Muscle layer of colon (tissue), 2 donors: ENCODE data around the gene ULBP2.

Experiments used
- H3K27ac ChIP-seq: one replicate; pipeline ENCODE4 v1.7.0; 2013; ENCODE audit warnings: low read depth, mild to moderate bottlenecking, low read length, moderate library complexity
- H3K27me3 ChIP-seq, 2 donors: one replicate each; pipeline ENCODE4 v1.7.0; 2013; ENCODE audit warnings: low read length in 2 of 2, mild to moderate bottlenecking in 2 of 2; ENCODE audit not compliant: insufficient read depth in 2 of 2, control insufficient read depth in 1 of 2
- H3K36me3 ChIP-seq: one replicate; pipeline ENCODE4 v1.7.0; 2013; ENCODE audit warnings: mild to moderate bottlenecking, low read length; ENCODE audit not compliant: insufficient read depth
- H3K4me1 ChIP-seq: one replicate; pipeline ENCODE4 v1.7.0; 2013; ENCODE audit warnings: mild to moderate bottlenecking, low read length; ENCODE audit not compliant: insufficient read depth
- H3K4me3 ChIP-seq, 2 donors: one replicate each; pipeline ENCODE4 v1.7.0; 2013; ENCODE audit warnings: low read length in 2 of 2, low read depth in 1 of 2, mild to moderate bottlenecking in 1 of 2, moderate library complexity in 1 of 2
- H3K9ac ChIP-seq: one replicate; pipeline ENCODE4 v1.7.0; 2013; ENCODE audit warnings: low read length
- H3K9me3 ChIP-seq: one replicate; pipeline ENCODE4 v1.7.0; 2013; ENCODE audit warnings: mild to moderate bottlenecking, low read length
- donor health status: abdominal sarcoma.
- donor health status: Adenocarcinoma of cecum.

ULBP2 gene, protein sequence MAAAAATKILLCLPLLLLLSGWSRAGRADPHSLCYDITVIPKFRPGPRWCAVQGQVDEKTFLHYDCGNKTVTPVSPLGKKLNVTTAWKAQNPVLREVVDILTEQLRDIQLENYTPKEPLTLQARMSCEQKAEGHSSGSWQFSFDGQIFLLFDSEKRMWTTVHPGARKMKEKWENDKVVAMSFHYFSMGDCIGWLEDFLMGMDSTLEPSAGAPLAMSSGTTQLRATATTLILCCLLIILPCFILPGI

DNA sequence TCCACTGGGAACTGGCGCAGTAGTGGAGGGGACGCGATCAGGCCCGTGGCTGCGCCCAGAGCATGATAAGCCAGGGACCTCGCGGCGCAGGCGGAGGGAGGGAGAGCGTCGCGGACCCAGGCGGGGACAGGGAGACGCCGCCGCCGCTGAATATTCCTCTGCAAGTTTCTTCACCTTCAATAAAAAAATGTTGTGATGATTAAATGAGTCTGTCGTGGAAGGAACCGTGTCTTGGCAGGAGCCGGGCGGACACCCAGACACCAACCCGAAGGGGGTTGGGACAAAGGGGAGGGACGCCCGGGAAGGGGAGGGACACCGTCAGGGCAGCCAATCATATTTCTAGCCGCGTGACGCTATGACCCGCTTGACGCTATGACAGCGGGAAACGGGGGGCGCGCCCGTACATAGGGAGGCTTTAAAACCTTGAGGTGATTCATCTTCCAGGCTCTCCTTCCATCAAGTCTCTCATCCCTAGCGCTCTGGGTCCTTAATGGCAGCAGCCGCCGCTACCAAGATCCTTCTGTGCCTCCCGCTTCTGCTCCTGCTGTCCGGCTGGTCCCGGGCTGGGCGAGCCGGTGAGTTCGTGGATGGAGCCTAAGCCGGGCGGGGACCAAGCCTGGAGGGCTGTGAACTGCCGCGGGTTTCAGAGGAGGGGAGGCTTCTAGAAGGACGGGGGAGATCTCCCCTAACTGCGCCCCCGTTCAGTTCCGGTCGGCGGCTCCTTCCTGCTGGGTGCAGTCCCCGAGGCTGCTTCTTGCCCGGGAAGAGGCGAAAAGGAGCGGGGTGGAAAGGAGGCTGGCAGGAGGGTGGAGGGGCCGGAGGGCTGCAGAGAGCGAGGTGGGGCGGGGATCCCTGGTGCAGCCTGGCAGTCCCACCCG is at the start of gene ULBP2:
TSS of gene ULBP2 (plus strand) at position 432 of the 878 bp plus-strand sequence. CDS start at position 491, 59 bp downstream.
- H3K27ac ChIP-seq: no peak within 1 kb of the TSS
- H3K27me3 ChIP-seq: peaks cover 48 to 57% of the 10 kb centered on the region in 2 donors
- H3K9me3 ChIP-seq: no peaks in the 10 kb centered on the region
- peak within 1 kb of the TSS; percentile 29 to 47 for H3K4me3 ChIP-seq
- no peak within 1 kb of the TSS for H3K9ac ChIP-seq
- H3K36me3 ChIP-seq: no peaks in the 10 kb centered on the region
- H3K4me1 ChIP-seq: peaks cover 13% of the 10 kb centered on the region

DNA sequence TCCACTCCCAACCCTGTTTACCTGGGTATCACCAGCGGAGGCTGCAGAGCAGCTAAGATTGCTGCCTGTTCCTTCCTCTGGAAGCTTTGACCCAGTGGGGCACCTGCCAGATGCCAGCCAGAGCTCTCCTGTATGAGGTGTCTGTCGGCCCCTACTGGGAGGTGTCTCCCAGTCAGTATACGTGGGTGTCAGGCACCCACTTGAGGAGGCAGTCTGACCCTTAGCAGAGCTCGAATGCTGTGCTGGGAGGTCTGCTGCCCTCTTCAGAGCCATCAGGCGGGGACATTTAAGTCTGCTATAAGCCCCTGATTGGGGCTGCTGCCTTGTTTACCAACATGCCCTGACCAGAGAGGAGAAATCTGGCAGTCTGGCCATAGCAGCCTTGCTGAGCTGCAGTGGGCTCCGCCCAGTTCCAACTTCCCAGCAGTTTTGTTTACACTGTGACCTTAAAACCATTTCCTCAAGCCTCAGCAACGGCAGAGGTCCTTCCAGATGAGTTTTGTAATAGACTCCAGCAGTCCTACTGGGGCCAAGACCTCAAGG is 46.7 kb upstream of the ULBP2 start:
- H3K27me3 ChIP-seq: no peaks in the 10 kb centered on the region
- H3K9me3 ChIP-seq: no peaks in the 10 kb centered on the region
- H3K9ac ChIP-seq: no peak overlapping the region
- H3K27ac ChIP-seq: no peak overlapping the region
- no peak overlapping the region for H3K4me3 ChIP-seq
- peaks cover 24% of the 10 kb centered on the region for H3K4me1 ChIP-seq
- H3K36me3 ChIP-seq: no peaks in the 10 kb centered on the region

DNA sequence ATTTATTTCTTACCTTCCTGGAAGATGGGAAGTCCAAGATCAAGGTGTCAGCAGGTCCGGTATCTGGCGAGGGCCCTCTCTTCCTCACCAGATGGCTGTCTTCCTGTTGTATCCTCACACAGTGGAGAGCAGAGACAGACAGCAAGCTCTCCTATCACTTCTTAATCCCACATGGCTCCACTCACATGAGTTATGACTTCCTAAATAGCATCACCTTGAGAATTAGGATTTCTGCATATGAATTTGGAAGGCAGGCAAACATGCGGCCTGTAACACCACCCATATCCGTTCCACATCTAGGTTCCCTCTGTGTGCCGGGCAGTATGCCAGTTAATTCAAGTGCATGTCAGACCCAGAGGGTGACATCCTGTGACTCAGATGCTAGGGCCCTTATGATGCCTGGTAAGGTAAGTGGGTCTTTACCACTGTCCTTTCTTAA is 46.0 kb upstream of the ULBP2 start:
- H3K9ac ChIP-seq: no peak overlapping the region
- no peaks in the 10 kb centered on the region for H3K36me3 ChIP-seq
- H3K27me3 ChIP-seq: no peaks in the 10 kb centered on the region
- no peaks in the 10 kb centered on the region for H3K9me3 ChIP-seq
- H3K4me3 ChIP-seq: no peak overlapping the region
- no peak overlapping the region for H3K27ac ChIP-seq
- peaks cover 24% of the 10 kb centered on the region for H3K4me1 ChIP-seq

DNA sequence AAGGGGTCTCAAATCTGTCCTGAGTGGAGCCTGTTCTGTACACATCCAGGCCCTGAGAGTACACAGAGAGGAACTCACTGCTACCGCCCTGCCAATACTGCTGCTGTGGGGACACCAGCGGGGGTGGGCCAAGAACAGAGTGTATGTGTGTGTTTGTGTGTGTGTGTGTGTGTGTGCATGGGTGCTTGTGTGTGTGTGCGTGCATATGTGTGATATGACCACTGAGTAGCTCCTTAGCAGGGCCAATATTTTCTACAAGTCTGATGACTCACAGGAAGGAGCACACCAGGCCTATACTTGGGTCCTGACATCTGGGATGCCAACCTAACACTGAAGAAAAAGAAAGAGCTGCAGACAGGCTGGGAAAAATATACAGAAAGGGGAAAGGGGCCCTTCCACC is 45.3 kb upstream of the ULBP2 start:
- Histone ChIP-seq H3K9ac (no peak overlapping the region), H3K4me1 (peaks cover 24% of the 10 kb centered on the region), H3K27ac (no peak overlapping the region), H3K9me3 (no peaks in the 10 kb centered on the region), H3K4me3 (peak overlapping the region in 1 of 2 donors; percentile 22), H3K27me3 (no peaks in the 10 kb centered on the region), H3K36me3 (no peaks in the 10 kb centered on the region)

DNA sequence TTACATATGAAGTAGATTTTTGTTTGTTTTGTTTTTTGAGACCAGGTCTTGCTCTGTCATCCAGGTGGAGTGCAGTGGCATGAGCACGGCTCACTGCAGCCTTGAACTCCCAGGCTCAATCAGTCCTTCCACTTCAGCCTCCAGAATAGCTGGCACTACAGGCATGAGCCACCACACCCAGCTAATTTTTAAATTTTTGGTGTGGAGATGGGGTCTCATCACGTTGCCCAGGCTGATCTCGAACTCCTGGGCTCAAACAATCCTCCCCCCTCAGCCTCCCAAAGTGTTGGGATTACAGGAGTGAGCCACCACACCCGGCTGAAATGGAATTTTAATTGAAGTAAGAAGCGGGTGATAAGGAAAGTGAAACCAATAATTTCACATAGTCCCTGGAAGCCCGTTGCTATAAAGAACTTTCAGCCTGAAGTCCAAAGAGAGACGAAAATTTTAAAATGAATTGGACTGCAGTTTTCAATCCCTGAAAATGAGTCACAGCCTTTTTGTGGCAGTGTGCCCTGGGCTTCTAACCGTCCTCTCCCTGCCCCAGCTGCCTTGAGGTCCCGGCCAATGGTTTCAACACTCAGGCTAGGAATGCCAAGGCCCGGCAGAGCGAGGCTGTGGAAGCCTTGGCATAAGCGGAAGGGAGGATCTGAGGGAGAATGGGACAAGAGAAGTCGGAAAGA is 44.7 kb upstream of the ULBP2 start:
- no peaks in the 10 kb centered on the region for H3K36me3 ChIP-seq
- peak overlapping the region in 1 of 2 donors; percentile 22 for H3K4me3 ChIP-seq
- H3K9ac ChIP-seq: no peak overlapping the region
- H3K27me3 ChIP-seq: no peaks in the 10 kb centered on the region
- H3K27ac ChIP-seq: no peak overlapping the region
- peaks cover 24% of the 10 kb centered on the region for H3K4me1 ChIP-seq
- no peaks in the 10 kb centered on the region for H3K9me3 ChIP-seq

DNA sequence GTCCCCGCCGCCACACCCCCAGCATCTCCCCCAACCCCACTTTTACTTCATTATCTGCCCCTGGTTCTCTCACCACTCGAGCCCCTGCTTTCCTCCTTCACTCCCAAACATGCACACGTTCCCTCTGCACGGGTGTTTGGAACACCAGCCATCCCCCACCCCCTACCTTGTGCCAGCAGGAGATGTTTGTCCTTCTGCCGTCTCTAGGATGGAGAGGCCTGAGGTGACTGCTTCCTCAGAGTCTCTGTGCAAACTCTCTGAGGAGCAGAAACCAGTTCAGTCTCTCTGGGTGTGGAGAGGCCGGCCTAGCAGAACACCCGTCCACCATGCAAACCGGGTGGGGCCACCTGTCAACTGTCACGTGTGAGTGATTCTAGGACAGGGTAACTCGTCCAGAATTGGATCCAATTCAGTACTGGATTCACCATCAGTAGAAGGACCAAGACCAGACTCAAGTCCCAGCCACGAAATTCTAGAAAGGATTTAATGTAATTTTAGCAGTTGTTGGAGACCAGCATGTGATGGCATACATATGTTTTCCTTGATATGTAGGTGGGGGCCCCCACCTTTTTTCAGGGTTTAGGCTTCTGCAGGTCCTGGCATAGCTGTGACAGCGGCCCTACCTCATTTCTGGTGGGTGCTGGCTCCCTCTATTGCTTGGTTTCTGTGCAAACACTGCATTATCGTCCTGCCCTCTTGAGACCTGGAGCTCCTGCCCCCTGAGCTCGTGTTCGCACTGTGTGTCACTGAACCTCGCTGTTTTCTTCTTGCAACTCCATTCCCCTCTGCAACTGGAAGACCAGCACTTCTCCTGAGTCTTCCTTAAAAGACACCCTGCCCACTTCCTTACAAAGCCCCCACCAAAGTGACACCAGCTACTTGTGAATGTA is 43.7 kb upstream of the ULBP2 start, which contains the start of gene RAET1E:
TSS of gene RAET1E (minus strand) at position 259 of the 890 bp plus-strand sequence. CDS start 7,212 bp downstream, outside the sequence.
- no peaks in the 10 kb centered on the region for H3K27me3 ChIP-seq
- H3K27ac ChIP-seq: no peak within 1 kb of the TSS
- no peaks in the 10 kb centered on the region for H3K36me3 ChIP-seq
- no peak within 1 kb of the TSS for H3K9ac ChIP-seq
- peak within 1 kb of the TSS in 1 of 2 donors; percentile 22 for H3K4me3 ChIP-seq
- H3K9me3 ChIP-seq: no peaks in the 10 kb centered on the region
- H3K4me1 ChIP-seq: peaks cover 24% of the 10 kb centered on the region

DNA sequence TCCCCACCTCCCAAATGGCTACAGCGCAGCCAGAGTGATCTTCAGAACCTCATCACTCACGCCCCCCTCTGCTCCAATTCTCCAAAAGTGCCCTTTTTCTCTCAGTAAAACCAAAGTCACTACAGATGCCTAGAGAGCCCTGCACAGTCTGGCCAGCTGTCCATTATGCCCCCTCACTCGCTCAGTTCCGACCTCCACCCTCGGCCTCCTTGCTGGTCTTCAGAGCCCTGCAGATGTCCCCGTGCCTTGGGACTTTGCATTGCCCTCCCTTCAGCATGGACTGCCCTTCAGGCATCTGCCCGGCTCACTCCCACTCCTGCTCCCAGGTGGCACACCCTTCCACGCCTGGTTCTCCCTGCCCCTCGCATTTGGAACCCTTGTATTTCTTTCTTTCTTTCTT is 42.8 kb upstream of the ULBP2 start:
- no peak overlapping the region for H3K4me3 ChIP-seq
- H3K4me1 ChIP-seq: peaks cover 24% of the 10 kb centered on the region
- no peak overlapping the region for H3K27ac ChIP-seq

DNA sequence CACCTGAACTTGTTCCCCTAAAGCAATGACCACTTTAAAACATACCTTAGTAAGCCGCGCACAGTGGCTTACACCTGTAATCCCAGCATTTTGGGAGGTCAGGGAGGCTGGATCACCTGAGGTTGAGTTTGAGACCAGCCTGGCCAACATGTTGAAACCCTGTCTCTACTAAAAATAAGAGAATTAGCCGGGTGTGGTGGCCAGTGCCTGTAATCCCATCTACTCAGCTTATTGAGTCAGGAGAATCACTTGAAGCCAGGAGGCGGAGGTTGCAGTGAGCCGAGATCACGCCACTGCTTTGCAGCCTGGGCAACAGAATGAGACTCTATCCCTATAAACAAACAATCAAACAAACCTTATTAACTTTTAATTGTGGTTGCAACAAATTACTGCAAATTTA is 42.3 kb upstream of the ULBP2 start:
- no peaks in the 10 kb centered on the region for H3K9me3 ChIP-seq
- no peak overlapping the region for H3K4me3 ChIP-seq
- no peak overlapping the region for H3K27ac ChIP-seq
- no peaks in the 10 kb centered on the region for H3K36me3 ChIP-seq
- no peaks in the 10 kb centered on the region for H3K27me3 ChIP-seq
- H3K4me1 ChIP-seq: peaks cover 24% of the 10 kb centered on the region
- no peak overlapping the region for H3K9ac ChIP-seq

More for the DNA sequence above, 42.8 kb upstream of the ULBP2 start:
- Histone ChIP-seq H3K27me3 (no peaks in the 10 kb centered on the region), H3K9ac (no peak overlapping the region), H3K36me3 (no peaks in the 10 kb centered on the region), H3K9me3 (no peaks in the 10 kb centered on the region)

DNA sequence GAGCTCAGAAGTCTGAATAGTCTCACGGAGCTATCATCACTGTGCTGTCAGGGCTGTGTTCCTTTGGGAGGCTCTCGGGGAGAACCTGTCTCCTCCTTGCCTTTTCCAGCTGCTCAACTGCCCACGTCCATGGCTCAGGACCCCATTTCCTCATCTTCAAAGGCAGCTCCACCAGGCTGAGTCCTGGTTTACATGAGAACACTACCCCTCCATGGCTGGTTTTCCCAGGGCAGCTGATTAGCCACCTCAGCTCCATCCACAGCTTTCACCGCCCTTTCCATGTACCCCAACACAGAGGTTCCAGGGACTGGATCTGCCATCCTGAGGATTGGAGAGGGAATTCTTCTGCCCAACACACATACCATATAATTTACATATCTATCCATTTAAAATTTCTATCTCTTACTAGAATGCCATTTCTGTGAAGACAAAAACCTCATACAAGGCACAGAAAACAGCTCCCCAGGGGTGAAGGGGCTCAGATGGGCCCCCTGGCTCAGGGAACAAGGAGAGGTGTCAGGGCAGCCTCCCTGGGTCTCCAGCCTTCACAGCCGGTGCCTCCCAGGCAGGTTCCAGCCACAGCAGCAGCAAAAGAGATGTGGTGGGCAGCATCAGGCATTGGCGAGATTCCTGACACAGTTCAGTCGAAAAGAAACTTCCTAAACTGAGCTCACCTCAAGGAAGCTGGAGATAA is 41.7 kb upstream of the ULBP2 start:
- no peaks in the 10 kb centered on the region for H3K9me3 ChIP-seq
- no peaks in the 10 kb centered on the region for H3K36me3 ChIP-seq
- peaks cover 21% of the 10 kb centered on the region for H3K4me1 ChIP-seq
- H3K4me3 ChIP-seq: no peak overlapping the region
- no peaks in the 10 kb centered on the region for H3K27me3 ChIP-seq
- no peak overlapping the region for H3K9ac ChIP-seq
- no peak overlapping the region for H3K27ac ChIP-seq
